Skin of body (tissue), 2 donors: ENCODE data around the gene ASTN2. TPM values are rescaled to one million over a fixed set of nuclear protein-coding genes. Genes with fewer than 3 reads are reported as not detected.

Experiments
- DNase-seq: peaks from one replicate; lab custom pipeline; 2025; lab: John Stamatoyannopoulos, UW
- total RNA-seq: library from RNA; depleted of rRNA; stranded (reverse); fragments of >200 nt; gene quantifications from one replicate; pipeline ENCODE4 v1.2.3, GENCODE V29; 2014

Gene ASTN2
- total RNA-seq, 1 donor from 2014 or later, result 10.0 TPM

- no peak for DNase-seq
Observed at GRCh38 chr9:116959809-116960208, 455.0 kb downstream of the ASTN2 start.

DNA sequence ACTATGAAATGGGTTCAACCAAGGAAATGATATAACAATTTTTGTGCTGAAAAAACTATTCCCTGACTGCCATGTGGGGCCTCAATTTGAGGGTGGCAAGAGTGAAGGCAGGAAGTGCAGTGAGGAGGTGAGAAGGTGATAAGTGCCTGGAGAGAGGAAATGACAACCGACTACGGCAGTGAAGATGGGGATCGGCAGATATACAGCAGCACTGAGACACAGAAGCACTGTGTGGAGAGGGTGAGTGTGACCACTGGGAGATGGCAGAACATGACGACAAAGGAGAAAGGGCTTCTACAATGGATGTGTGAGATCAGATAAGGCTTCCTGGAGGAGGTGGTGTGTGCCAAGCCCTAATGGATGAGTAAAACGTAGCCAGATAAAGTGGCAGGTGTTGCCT, 456.0 kb downstream of the ASTN2 start:
- DNase-seq, result no peak

- no peak for DNase-seq
Observed at GRCh38 chr9:116954731-116955130, 460.1 kb downstream of the ASTN2 start.

- no peak for DNase-seq
Observed at GRCh38 chr9:116953271-116953670, 461.6 kb downstream of the ASTN2 start.

DNA sequence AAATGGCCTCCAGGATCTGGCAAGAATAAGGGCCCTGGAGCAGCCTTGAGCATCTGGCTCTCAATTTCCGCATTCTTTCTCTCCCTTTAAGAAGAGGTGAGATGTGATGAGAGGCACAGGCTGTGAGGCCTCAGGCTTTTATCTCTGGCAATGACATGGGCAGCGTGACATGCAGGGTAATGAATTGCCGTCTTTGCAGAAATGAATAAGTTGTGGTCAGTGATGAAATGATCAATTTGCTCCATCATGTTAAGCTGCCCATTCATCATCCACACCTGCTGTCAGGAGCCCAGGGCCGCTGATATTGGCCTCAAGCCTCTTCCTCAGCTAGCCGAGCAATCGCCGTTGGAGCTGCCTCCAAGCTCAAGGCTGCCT, 462.4 kb downstream of the ASTN2 start:
- no peak for DNase-seq

DNA sequence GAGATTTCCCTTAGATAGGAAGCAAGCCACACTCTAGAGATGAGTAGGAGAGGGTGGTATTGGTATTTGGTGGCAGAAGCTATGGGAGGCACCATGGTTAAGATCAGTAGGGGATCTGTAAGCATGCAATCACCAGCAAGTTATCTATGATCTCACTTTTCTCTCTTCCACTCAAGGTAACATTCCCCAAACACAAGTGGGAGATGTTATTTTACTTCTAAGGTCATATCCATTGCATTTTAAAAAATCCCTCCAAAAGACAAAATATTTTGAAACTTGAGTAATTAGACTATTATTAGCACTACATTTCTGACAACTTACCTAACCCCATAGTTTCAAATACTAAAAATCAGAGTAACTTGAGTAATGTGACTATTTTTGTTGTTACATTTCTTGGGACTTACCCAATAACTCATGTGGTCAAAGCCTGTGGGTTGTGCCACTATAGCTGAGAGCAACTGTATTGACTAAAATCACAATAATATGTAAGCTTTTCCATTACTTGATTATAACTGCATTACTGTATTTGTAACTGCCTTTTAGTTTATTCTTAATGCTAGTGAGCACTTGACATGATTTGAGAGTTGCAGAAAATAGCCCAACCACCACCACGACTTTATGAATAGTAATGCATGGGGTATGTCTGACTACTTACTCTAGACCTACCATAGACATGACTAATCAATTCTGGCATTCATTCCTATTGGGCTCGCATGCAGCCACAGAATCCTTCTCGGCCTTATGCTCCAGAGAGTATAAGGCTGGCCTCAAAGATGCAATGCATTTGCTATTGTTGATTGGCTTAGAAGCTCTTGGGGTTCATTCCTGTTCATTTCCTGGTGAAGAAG, 463.0 kb downstream of the ASTN2 start:
- DNase-seq, result no peak

DNA sequence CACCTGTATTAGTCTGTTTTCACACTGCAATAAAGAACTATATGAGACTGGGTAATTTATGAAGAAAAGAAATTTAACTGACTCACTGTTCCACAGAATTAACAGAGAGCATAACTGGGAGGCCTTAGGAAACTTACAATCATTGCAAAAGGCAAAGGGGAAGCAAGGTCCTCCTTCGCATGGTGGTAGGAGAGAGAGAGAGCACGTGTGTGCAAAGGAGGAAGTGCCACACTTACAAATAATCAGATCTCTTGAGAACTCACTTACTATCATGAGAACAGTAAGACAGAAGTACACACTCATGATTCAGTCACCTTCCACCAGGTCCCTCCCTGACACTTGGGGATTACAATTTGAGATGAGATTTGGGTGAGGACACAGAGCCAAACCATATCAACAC, 469.0 kb downstream of the ASTN2 start:
- no peak for DNase-seq

- DNase-seq, result no peak
Observed at GRCh38 chr9:116944714-116945534, 469.9 kb downstream of the ASTN2 start.

DNA sequence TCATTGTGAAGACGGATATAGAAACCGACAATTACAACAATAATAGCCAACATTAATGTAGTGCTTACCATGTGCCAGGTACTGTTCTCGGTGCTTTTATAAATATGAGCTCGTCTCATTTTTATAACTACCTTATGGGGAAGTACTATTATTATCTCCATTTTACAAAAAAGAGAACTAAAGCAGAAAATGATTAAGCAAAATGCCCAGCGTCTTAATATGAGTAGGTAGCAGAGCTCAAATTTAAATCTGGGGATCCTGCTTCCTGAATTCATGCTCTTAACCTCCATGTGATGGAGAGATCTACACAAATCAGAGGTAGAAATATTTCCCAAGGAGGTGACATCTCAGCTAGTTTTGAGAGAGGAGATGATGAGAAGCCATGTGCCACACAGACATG, 470.9 kb downstream of the ASTN2 start:
- no peak for DNase-seq

GRCh38 chr9:116942593-116943061, 472.2 kb downstream of the ASTN2 start:
- DNase-seq, result no peak

DNA sequence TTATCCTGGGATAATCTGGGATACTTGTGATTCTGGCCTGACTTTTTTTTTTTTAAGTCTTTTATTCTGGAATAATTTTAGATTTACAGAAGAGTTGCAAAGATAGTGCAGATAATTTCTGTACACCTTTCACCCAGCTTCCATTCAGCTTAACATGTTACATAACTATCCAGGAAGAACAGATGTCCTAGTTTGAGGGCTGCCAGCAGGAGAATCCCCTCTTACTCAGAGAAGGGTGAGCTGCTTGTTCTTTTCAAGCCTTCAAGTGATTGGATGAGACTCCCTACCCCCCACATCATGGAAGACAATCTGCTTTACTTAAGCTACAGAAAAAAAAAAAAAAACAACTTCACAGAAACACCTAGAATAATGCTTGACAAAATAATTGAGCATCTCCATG, 473.6 kb downstream of the ASTN2 start:
- DNase-seq, result no peak

- no peak for DNase-seq
Observed at GRCh38 chr9:116940614-116941215, 474.1 kb downstream of the ASTN2 start.

DNA sequence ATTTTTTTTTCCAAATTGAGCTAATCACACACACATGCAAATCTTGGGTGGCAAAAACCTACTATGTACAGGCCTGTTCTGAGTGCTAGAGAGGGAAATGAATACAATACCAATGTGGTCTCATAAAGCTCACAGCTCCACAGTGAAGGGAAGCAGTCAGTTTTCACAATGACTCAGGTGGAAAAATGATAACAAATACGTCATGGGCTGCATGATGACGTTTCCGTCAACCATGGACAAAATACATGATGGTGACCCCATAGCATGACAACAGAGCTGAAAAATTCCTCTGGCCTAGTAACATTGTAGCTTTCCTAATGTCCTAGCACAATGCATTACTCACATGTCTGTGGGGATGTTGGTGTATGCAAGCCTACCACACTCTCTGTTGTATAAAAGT, 475.2 kb downstream of the ASTN2 start:
- DNase-seq, result no peak

DNA sequence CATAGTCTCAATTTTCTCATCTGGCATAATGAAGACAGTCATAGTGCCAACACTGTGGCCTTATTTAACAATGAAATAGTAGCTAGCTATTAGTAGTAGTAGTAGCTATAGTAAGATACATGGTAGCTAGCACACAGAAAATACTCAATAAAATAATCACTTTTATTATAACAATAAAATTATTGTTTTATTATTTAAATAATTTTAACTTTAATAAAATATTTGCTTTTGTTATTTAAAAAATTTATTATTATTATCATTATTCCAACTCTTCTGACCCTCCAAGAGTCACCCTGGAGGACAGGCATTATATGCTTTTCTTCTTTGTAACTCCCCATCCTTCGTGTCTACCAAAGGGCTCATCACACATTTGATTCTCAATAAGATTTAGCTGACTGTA, 475.7 kb downstream of the ASTN2 start:
- no peak for DNase-seq

DNA sequence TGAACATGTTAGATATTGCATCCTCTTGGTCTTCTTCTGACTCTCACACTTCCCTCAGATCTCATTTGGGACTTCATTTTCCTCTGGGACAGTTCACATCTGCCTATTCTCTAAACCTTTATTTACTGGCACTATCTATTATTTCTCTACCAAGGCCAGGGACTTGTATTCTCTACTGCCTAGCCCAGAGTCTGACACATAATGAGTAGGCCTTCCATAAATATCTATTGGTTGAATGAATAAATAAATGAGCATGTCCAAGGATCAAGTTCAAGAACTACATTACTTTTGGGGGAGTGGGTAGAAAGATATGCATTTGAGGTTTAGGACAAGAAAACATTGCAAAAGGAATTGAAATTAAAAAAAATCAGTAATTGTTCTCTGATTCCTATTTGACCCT, 477.5 kb downstream of the ASTN2 start:
- no peak for DNase-seq

- no peak for DNase-seq
Observed at GRCh38 chr9:116935149-116935897, 479.5 kb downstream of the ASTN2 start.

DNA sequence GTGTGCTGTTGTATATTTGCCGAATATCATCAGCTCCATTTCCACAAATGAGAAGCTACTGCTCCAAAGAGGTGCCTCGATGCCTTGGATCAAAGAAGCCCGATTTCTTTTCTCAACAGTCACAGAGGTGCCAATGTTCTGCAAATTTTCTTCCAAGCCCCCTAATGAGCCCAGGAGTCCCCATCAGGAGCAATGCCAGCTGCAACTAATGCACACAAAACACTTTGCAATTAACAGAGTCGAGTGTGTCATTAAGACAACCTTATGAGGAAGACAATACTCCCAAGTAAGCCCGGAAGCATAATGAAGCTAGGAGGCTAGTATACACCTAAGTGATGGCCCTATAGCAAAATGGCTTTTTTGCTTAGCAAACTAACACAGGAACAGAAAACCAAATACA, 480.7 kb downstream of the ASTN2 start:
- DNase-seq, result no peak

DNA sequence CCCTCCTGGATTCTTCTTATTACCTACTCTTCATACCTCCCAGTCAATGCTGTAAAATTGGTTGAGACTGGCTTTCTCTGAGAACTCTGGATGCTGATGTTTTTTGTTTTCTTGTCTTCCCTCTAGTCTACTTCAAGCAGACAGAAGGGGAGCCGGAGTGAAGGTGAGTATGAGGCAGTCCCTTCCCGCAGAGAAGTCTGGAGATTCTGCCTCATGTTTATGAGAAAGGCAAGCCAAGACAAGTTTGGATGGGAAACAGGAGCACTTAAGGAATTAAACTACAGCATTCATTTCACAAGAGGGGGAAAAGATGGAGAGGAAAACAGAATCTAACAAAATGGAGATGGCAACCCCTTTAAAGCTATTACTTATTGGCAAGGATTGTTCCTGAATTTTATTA, 481.6 kb downstream of the ASTN2 start:
- DNase-seq, result no peak

GRCh38 chr9:116929621-116930020, 485.2 kb downstream of the ASTN2 start:
- DNase-seq, result no peak

DNA sequence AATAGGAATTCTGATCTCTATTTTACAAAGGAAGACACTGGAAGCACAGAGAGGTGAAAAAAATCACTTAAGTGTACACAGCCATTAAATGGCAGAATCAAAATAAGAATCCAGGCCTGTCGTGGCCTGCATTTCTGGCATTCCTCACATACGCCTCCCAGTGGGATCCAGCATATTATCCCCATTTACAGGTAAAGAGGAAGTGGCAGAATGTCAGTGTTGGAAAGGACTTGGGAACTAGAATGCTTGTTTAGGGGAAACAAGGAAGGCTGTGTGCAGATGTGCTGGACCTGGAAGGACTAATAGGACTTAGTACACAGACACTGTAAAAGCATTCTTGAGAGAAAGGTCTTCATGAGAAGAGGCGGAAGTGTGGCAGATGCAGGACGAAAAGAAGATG, 486.0 kb downstream of the ASTN2 start:
- DNase-seq, result no peak

DNA sequence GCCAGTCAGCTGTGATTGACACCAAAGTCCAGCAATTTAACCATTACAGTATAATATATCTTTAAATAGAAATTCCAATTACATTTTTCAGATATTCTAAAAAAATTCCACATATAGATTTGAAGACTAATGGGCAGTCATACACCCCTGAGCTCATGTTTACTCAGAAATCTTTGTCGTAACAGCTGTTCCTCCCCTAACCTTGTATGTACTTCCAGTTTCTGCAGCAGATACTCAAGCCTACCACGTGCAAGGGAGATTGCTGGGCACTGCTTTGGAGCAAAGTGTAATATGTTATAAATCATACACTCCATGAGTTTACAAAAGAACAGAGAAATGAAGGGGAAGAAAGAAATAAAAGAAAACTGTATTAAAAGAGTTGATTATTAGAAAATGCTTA, 486.6 kb downstream of the ASTN2 start:
- no peak for DNase-seq

DNA sequence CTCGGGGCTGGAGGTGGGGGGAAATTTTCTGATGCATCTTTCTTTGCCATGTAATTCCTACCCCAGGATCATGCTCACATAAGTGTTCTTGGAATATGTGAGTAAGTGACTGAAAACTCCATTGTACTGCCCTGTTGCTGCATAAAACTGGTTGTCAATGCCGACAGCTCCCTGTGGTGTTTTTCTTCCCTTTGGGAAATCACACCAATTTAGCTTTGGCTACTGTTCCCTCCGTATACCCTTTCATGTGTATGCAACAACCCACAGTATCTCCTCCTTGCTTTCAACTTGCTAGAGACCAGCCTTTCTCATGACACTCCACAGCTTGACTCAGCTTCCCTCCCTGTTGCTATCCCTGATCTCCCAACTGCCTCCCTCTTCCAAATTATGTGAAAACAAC, 487.1 kb downstream of the ASTN2 start:
- DNase-seq, result no peak
